ENCODE data around the gene VHLL. TPM values are rescaled to one million over a fixed set of nuclear protein-coding genes. Genes with fewer than 3 reads are reported as not detected.

Gene VHLL
- total RNA-seq, 1 donor from 2014 or later = not detected

- intact Hi-C loops (cut with micrococcal nuclease) = no loop called here
These were observed 6.0 kb downstream of the VHLL start for GRCh38 chr1:156293098-156293434.

GRCh38 chr1:156291226-156292061, 7.7 kb downstream of the VHLL start:
- intact Hi-C loops (cut with micrococcal nuclease) = no loop called here

- intact Hi-C loops (cut with micrococcal nuclease) = no loop called here
These were observed 9.2 kb downstream of the VHLL start for GRCh38 chr1:156289857-156290256.

- intact Hi-C loops (cut with micrococcal nuclease) = no loop called here
These were observed 13.0 kb downstream of the VHLL start for GRCh38 chr1:156286061-156286460.

GRCh38 chr1:156285437-156285836, 13.7 kb downstream of the VHLL start:
- intact Hi-C loops (cut with micrococcal nuclease) = no loop called here

- intact Hi-C loops (cut with micrococcal nuclease) = loop anchor here (5.0 kb wide), 3 partner anchors 372 to 1012 kb away; partner anchors contain the start of genes CLK2 and RIT1
These were observed 14.3 kb downstream of the VHLL start for GRCh38 chr1:156284757-156285156.

- intact Hi-C loops (cut with micrococcal nuclease) = loop anchor here (5.0 kb wide), 3 partner anchors 372 to 1012 kb away; partner anchors contain the start of genes CLK2 and RIT1
These were observed 15.0 kb downstream of the VHLL start, which contains the start of gene TMEM79 for GRCh38 chr1:156284112-156284511. TSS of gene TMEM79 (plus strand) at chr1:156284325. CDS start at chr1:156285227, 902 bp downstream.

- intact Hi-C loops (cut with micrococcal nuclease) = loop anchor here (1.0 to 5.0 kb wide), 8 partner anchors 12 to 1011 kb away; partner anchors contain the start of genes CLK2, GLMP, KHDC4 and RIT1
These were observed 15.6 kb downstream of the VHLL start for GRCh38 chr1:156283521-156283920.

GRCh38 chr1:156282479-156283222, 16.5 kb downstream of the VHLL start, which contains the start of gene SMG5:
TSS of gene SMG5 (minus strand) at chr1:156282825. CDS start at chr1:156282680, 145 bp downstream.
- intact Hi-C loops (cut with micrococcal nuclease) = loop anchor here (1.0 to 5.0 kb wide), 13 partner anchors 13 to 1010 kb away; partner anchors contain the start of genes CCT3, CLK2, GLMP and GON4L

GRCh38 chr1:156281693-156282478, 17.2 kb downstream of the VHLL start:
- intact Hi-C loops (cut with micrococcal nuclease) = loop anchor here (1.0 to 5.0 kb wide), 12 partner anchors 56 to 1010 kb away; partner anchors contain the start of genes CCT3, CLK2, GON4L and KHDC4

GRCh38 chr1:156281281-156281680, 17.8 kb downstream of the VHLL start:
- intact Hi-C loops (cut with micrococcal nuclease) = loop anchor here (5.0 kb wide), 3 partner anchors 369 to 1009 kb away; partner anchors contain the start of genes CLK2 and RIT1

- intact Hi-C loops (cut with micrococcal nuclease) = loop anchor here (5.0 kb wide), 3 partner anchors 368 to 1008 kb away; partner anchors contain the start of genes CLK2 and RIT1
These were observed 19.3 kb downstream of the VHLL start for GRCh38 chr1:156279837-156280236.

GRCh38 chr1:156276966-156277381, 22.1 kb downstream of the VHLL start:
- intact Hi-C loops (cut with micrococcal nuclease) = no loop called here

- intact Hi-C loops (cut with micrococcal nuclease) = no loop called here
These were observed 22.6 kb downstream of the VHLL start for GRCh38 chr1:156276532-156276931.

- intact Hi-C loops (cut with micrococcal nuclease) = no loop called here
These were observed 28.8 kb downstream of the VHLL start for GRCh38 chr1:156270314-156270713.

- intact Hi-C loops (cut with micrococcal nuclease) = no loop called here
These were observed 30.8 kb downstream of the VHLL start for GRCh38 chr1:156268336-156268735.

GRCh38 chr1:156266051-156266450, 33.1 kb downstream of the VHLL start:
- intact Hi-C loops (cut with micrococcal nuclease) = no loop called here

- intact Hi-C loops (cut with micrococcal nuclease) = no loop called here
These were observed 35.8 kb downstream of the VHLL start for GRCh38 chr1:156263288-156263655.

- intact Hi-C loops (cut with micrococcal nuclease) = no loop called here
These were observed 36.4 kb downstream of the VHLL start for GRCh38 chr1:156262461-156263287.

GRCh38 chr1:156260896-156261295, 38.2 kb downstream of the VHLL start:
- intact Hi-C loops (cut with micrococcal nuclease) = no loop called here
